GM20000 (cell line): Measurements from ENCODE around the gene PLCH2.
"Not testable (repeated sequence)": the region's sequence is repeated elsewhere in the genome, so short reads cannot be mapped to it uniquely, and the experiment has no call there.

Experiments
- DNase-seq: peaks from one replicate; pipeline ENCODE4 v3.0.0; 2012; ENCODE audit warnings: low spot score
- CTCF ChIP-seq: IDR thresholded peaks from 2 replicates; pipeline ENCODE4 v1.5.1; 2012; ENCODE audit warnings: mild to moderate bottlenecking, control low read depth; ENCODE audit errors: extremely low read depth, missing control alignments

The PLCH2 gene

GRCh38 chr1:2436876-2437275 lies 39.2 kb upstream of the PLCH2 start:
- DNase-seq: no peak
- no peak for TF ChIP-seq CTCF

- TF ChIP-seq CTCF: no peak
- DNase-seq: no peak
Observed at GRCh38 chr1:2437617-2438016, 38.5 kb upstream of the PLCH2 start.

- TF ChIP-seq CTCF: no peak
- no peak for DNase-seq
Observed at GRCh38 chr1:2438038-2438437, 38.1 kb upstream of the PLCH2 start.

- DNase-seq: no peak
- TF ChIP-seq CTCF: no peak
Observed at GRCh38 chr1:2438641-2439040, 37.4 kb upstream of the PLCH2 start.

- TF ChIP-seq CTCF: no peak
- DNase-seq: no peak
Observed at GRCh38 chr1:2439369-2439768, 36.7 kb upstream of the PLCH2 start.

GRCh38 chr1:2440346-2440745 lies 35.7 kb upstream of the PLCH2 start:
- DNase-seq: not testable (repeated sequence)

- TF ChIP-seq CTCF: no peak
- no peak for DNase-seq
Observed at GRCh38 chr1:2441746-2442145, 34.3 kb upstream of the PLCH2 start.

GRCh38 chr1:2442661-2443060 lies 33.4 kb upstream of the PLCH2 start:
- no peak for DNase-seq
- TF ChIP-seq CTCF: no peak
